G401 (cell line): ENCODE data around the gene NCCRP1. TPM values are rescaled to one million over a fixed set of nuclear protein-coding genes. Genes with fewer than 3 reads are reported as not detected.
"Not testable (repeated sequence)": the region's sequence is repeated elsewhere in the genome, so short reads cannot be mapped to it uniquely, and the experiment has no call there.

Experiments
- DNase-seq: peaks from one replicate; pipeline ENCODE4 v3.0.0-alpha.2; 2015; ENCODE audit warnings: low spot score
- in situ Hi-C: cut with HindIII; loops from 2 replicates; pipeline ENCODE4 v1.10.0; 2016; ENCODE audit warnings: low sequenced_read_pairs, mixed read lengths
- total RNA-seq: library from RNA; depleted of rRNA; stranded (reverse); fragments of >200 nt; shearing (Covaris generic); gene quantifications from 2 replicates; pipeline ENCODE4 v1.2.3, GENCODE V29; 2014

The NCCRP1 gene
- total RNA-seq, 1 experiment from 2014 or later, result 4.5 TPM

DNA sequence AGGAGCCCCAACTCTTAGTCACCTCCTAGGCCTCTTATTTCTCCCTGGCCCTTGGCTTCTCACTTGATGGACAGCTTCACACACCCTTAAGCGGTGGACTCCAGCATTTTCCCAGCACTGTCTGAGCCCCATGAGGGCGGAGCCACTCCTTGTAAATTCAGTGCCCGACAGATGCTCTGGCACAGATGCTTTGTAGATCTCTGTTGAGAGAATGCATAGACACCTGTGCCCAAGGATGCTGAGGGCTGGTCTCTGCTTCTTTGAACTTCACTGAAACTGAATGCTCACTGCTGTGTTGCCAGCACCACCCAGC, 4.0 kb downstream of the NCCRP1 start:
- in situ Hi-C loops, result no loop called here
- no peak for DNase-seq

DNA sequence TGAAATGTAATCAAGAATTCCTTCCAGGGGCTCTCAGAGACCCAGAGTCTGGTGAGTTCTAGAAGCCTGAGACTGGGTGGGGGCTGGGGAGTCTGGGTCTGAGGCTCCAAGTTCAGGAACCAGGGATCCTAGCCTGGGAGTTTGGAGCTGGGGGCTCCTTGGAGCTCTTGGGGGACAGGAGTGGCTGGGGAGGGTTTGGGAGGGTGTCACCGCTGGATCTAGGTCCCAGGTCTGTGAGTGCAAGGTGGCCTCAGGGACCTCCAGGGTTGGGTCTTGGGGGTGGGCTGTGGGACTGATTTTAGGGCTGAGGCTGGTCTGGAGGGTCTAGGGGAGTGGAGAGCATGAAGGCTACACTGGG, 6.2 kb downstream of the NCCRP1 start:
- in situ Hi-C loops, result no loop called here
- no peak for DNase-seq

DNA sequence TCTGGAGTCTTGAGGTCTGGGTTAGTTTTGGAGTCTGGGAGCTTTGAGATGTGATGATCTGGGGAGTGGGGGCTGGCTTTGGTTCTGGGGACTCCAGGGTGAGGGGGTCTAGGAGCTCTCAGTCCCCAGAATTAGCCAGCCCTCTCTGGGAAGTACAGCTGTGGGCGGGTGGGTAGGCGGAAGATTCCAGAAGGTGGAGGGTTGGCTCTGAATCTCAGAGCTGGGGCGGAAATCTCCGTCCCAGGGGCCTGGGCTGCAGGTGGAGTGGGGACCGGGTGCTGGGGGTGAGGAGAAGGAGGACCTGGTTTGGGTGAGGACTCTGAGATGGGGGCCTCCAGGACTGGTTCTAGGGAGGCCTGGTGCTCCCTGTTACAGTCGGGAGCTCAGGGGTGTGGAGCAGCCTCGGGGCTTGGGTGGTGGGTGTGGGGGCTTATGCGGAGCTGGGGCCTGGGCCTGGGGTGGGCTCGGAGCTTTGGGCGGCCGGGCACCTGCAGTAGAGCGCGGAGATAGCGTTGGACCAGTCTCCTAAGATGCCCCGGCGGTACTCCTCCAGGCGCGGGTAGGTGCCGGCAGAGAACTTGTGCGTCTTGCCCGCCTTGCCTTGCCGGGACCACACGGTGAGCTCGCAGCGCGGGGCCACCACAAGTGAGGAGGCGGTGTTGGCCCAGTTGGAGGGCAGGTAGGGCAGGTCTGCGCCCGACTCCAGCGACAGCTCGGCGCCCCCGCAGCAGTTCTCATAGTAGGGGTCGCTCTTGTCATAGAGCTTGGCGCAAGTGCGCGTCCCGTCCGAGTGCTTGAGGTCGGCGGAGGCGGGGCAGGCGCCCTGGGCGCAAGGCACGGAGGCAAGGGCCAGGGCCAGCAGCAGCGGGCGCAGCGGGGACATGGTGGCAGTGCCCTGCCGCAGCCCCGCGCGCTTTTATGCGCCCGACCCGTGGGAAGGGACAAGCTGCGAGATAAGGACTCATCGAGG, 6.9 kb downstream of the NCCRP1 start, which contains the start of gene SYCN:
Gene SYCN, minus strand, starts transcription at position 892 of the 970 bp plus-strand sequence. Its CDS starts 9 bp downstream, at position 883.
- in situ Hi-C loops, result no loop called here
- no peak for DNase-seq

DNA sequence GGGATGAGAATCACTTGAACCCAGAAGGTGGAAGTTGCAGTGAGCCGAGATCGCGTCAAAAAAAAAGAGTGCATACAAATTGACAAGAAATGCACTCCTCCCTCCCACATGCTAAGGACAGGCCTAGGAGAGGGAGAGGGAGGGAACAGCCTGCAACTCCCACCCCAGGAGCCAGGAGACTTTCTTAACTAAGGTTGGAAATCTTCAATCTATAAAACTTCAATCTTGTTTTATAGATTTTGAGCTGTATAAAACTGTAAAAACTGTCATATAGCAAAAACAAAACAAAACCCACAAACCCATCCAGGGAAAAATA, 8.6 kb downstream of the NCCRP1 start:
- in situ Hi-C loops, result no loop called here
- DNase-seq, result no peak

DNA sequence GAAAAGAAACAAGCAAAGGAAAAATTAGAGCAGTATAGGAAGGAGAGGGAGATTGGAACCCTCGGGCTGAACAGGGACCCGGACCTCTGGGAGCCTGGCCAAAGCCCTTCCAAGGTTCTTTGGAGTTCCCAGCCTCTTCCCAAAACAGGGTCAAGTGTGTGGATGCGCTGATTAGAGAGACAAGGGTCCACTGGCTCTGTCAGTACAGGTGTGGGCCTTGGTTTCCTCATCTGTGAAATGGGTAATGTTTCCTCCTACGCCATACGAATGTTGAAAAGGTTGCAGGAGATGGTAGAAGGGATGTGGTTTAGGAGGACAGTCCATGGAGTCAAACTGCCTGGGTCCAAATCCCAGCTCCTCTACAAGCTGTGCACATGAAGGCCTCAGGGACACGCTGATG, 9.4 kb downstream of the NCCRP1 start:
- no peak for DNase-seq
- in situ Hi-C loops, result no loop called here

DNA sequence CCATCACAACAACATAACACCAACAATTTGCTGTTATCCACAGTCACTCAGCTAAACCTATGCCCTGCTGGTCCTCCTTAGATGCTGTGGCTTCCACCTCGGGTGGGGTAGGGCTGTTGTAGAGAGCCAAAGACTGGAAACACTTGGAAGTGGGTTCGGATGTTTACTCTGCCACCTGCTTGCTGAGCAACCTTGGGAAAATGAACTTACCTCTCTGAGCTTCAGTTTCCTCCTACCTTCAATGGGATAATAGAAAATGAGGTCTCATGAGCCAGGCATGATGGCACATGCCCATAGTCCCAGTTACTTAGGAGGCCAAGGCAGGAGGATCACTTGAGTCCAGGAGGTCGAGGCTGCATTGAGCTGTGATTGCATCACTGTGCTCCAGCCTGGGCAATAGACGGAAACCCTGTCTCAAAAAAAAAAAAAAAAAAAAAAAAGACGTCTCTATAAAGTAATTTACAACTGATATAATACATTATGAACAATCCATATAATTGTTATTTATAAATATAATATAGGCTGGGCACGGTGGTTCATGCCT, 10.6 kb downstream of the NCCRP1 start:
- in situ Hi-C loops, result no loop called here
- DNase-seq, result no peak

DNA sequence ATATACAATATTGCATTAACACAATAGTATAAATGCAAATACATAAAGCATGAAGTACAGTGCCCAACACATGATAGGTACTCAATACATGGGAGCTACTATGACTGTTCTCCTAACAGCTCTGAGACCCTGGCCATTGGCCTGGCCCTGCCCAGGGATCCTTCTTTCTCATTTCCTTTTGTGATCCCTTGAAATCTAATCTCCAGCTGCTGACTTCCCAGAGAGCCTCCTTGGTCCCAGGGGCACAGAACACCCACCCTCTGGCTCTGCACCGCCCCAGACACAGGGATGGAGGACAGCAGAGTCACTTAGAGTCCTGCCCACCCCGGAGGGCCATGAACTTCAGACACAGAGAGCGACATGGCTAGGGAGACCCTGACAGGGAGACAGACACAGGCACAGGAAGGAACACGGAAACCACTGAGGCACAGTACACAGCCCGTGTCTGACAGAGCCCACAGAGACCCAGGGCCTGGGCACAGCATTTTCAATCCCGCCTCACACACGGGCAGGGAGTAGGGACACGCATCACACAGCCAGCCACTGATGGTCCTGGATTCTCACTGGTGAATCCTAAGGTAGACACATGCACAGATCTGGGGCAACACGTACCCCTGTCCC, 11.5 kb downstream of the NCCRP1 start:
- in situ Hi-C loops, result no loop called here
- no peak for DNase-seq

DNA sequence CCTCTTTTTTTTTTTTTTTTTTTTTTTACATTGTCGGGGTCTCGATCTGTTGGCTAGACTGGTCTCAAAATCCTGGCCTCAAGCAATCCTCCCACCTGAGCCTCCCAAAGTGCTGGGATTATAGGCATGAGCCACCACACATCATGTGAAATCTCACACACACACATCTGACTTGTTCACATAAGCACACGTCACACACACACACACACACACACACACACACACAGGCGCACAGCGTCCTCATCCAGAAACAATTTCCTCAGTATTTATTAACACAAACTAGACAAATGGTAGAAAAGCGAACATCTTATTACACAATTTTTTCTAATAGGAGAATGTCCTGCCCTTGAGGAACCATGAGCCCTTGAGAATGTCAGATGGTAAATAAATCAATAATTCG, 12.4 kb downstream of the NCCRP1 start:
- in situ Hi-C loops, result no loop called here
- DNase-seq, result no peak

DNA sequence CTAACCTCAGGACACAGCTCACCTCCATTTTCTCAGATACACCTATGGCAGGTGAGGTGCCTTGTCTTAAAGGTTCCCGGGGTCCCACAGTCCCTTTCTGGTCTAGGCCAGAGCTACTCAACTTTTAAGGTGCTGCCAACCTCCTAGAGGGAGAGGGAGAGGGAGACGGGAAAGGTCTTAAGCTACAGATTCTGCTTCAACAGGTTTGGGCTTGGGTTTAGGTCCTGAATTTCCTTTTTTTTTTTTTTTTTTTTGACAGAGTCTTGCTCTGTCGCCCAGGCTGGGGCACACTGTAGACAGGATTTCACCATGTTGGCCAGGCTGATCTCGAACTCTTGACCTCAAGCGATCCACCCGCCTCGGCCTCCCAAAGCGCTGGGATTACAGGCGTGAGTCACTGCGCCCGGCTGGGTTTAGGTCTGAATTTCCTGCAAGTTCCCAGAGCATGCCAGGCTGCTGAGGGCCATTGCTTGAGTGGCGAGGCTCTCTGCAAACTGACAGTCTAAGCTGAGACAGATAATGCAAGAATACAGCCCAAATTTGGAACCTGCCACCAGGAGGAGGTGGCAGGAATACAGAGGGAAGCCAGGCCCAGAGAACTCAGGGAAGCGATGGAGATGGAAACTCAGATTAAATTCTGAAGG, 15.1 kb downstream of the NCCRP1 start:
- DNase-seq, result no peak

DNA sequence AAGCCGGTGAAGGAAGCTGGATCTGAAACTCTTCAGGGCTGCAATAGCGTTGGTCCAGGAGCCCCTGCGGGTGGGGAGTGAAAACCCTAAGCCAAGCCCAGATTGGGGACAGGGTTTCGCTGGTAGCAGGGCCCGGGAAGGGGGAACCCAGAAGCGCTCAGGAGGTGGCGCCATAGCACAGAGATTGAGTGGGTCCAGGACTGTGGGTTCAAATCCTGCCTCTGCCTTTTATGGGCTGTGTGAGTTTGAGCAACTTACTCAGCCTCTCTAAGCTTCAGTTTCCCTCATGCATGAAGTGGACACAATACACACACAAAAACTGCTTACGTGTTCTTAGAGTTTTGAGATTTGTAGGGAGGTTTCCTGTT, 15.6 kb downstream of the NCCRP1 start:
- in situ Hi-C loops, result no loop called here
- DNase-seq, result peak; percentile 12

More for the DNA sequence above, 15.1 kb downstream of the NCCRP1 start:
- in situ Hi-C loops, result no loop called here

DNA sequence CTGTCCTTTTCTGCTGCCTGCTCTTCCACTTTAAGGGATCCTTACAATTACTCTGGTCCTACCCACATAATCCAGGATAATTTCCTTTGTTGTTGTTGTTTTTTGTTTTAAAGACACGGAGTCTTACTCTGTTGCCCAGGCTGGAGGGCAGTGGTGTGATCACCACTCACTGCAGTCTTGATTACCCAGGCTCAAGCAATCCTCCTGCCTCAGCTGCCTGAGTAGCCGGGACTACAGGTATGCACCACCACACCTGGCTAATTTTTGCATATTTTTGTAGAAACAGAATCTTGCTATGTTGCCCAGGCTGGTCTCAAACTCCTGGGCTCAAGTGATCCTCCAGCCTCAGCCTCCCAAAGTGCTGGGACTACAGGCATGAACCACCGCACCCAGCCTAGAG, 18.6 kb downstream of the NCCRP1 start:
- DNase-seq, in situ Hi-C loops: not testable (repeated sequence)

DNA sequence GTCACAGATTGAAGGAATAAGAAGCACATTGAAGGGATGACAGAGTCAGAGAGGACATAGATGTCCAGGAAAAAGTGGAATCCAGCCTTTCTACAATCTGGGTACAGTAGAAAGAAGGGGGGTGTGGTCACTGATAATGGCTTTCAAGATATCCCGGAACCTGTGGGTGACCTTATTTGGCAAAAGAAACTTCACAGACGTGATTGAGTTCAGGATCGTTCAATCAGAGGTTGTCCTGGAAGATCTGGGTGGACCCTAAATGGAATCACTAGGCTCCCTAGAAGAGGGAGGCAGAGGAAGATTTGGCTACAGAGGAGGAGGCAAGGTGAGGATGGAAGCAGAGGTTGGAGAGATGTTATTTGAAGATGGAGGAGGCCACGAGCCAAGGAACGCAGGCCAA, 20.3 kb downstream of the NCCRP1 start:
- no peak for DNase-seq
- in situ Hi-C loops, result no loop called here

DNA sequence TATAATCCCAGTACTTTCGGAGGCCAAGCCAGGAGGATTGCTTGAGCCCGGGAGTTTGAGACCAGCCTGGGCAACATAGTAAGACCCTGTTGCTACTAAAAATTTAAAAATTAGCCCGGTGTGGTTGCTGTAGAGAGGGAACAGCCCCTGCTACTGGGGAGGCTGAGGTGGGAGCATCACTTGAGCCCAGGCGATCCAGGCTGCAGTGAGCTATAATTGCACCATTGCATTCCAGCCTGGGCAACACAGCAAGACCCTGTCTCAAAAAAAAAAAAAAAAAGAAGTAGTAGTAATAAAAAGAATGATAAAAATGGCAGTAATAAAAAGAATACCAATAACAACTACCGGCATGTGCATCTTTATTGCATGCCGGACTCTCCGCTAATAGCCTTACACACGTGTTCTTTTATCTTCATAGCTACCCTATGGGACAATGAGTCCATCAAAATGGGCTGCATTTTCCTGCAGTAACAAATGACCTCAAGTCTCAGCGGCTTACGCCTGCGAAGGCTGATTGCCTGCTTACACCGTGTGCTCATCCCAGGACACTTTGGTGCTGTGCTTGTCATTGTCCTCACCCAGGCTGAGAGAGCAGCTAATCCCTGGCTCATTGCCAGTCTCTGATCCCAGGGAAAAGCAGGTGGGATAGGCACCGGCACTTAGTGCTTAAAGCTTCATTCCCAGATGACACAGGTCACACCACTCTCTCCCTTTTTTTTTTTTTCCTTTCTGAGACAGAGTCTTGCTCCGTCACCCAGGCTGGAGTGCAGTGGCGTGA, 21.7 kb downstream of the NCCRP1 start:
- in situ Hi-C loops, result no loop called here
- no peak for DNase-seq

DNA sequence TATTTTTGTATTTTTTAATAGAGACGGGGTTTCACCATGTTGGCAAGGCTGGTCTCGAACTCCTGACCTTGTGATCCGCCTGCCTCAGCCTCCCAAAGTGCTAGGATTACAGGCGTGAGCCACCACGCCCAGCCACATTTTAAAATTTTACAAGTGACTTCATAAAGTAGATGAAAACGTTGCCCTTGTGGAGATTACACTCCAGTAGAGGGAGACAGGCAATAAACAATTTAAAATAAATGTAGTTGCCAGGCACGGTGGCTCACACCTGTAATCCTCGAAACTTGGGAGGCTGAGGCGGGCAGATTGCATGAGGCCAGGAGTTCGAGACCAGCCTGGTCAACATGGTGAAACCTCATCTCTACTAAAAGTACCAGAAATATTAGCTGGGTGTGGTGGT, 22.3 kb downstream of the NCCRP1 start:
- DNase-seq, in situ Hi-C loops: not testable (repeated sequence)

DNA sequence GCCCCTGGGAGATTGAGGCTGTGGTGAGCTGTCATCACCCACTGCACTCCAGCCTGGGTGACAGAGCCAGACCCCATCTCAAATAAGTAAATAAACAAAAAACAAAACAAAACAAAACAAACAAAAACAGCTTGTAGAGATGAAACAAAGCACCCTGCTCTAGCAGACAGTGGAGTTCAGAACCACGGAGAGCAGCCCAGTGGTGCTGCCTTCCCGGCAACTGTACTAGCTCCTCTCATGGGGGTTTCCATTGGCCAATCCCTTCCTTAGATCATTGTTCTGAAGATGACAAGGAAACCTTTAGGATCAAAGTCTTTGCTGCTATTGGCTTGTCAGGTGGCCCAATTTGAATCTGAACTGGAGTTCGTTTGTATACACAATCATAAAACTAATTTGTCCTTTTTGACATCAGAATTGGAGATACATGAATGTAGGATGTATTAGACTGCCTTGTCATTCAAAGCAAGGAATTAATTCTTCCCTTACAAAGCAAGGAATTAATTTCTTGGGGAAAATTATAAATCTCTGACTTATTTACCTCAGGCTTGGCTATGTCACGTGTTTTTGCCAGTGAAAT, 27.0 kb downstream of the NCCRP1 start:
- in situ Hi-C loops, result no loop called here
- no peak for DNase-seq

DNA sequence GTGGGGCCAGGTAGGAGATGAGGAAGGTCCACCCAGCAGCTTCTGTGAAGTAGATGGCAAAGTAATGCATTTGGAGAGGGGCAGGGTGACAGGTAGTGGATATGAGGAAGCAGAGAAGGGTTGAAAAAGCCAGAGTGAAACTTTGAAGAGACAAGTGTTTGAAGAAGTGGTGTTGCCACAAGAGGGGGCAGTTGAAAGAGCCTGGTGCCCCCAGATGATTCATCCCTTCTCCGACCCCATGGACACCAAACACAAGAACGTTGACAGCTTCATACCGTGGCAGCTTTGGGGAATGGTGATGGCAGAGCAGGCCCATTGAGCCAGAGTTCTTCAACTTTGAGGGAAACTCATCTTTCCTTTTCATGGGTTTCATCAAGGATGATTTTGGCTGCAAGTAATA, 28.1 kb downstream of the NCCRP1 start:
- in situ Hi-C loops, result no loop called here
- DNase-seq, result no peak

DNA sequence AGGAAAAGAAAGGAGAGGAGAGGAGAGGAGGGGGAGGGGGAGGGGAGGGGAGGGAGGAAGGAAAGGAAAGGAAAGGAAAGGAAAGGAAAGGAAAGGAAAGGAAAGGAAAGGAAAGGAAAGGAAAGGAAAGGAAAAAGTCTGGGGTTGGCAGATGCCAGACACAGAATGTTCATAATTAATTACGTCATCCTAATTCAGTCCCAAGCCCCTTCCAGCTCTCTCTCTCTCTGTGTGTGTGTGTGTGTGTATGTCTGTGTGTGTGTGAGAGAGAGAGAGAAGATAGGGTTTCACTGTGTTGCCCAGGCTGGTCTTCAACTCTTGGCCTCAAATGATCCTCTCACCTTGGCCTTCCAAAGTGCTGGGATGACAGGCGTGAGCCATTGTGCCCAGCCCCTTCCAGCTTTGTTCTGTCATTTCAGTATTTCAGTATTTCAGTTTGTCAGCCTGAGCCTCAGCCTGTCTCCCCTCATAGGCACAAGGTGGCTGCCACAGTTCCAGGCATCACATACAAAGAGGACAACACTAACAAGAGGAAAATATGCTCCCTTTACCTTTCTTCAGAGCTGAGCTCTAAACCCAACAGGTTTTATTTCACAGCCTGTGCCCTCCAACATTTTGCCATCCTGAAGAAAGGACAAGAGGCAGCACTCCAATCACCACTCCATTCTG, 33.5 kb downstream of the NCCRP1 start:
- DNase-seq, result no peak
- in situ Hi-C loops, result no loop called here

DNA sequence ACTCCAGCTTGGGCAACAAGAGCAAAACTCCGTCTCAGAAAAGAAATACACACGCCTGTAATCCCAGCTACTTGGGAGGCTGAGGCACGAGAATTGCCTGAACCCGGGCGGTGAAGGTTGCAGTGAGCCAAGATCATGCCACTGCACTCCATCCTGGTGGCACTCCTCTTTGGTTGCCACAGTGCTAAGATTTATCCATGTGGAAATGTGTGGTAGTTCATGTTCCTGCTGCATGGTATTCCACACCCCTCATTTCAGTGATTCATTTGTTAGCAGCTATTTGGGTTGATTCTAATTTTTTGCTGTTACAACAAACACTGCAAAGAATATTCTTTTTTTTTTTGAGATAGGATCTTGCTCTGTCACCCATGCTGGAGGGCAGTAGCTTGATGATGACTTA, 35.9 kb downstream of the NCCRP1 start:
- in situ Hi-C loops, result no loop called here
- no peak for DNase-seq

DNA sequence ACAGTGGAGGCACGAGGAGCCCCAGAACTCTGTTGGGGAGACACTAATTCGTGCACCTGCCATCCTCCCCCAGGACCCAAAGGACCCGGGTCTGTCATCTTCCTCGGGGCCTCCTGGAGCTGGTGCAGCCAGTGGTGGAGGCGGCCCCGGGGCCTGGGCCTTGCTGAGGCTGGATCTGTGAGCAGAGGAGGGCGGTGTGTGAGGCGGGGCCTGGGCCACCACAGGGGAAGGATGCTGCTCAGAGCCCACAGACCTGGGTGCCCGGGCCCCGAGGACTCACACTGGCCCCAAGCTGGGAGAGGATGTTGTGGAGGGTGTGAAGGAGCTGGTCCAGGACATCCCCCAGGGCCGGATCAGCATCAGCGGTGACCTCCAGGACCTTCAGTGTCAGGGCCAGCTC, 39.8 kb downstream of the NCCRP1 start:
- DNase-seq, result no peak
- in situ Hi-C loops, result no loop called here
